Daoy (cell line): ENCODE measurements around the gene TMEM41A. TPM values are rescaled to one million over a fixed set of nuclear protein-coding genes. Genes with fewer than 3 reads are reported as not detected.

Experiments used
- total RNA-seq: library from RNA; depleted of rRNA; stranded (reverse); fragments of >200 nt; shearing (Covaris generic); gene quantifications from 2 replicates; pipeline ENCODE4 v1.2.3, GENCODE V29; 2014; rRNA removed

TMEM41A gene
- total RNA-seq, 1 experiment from 2014 or later: 15.4 TPM

Other genes starting within 250 kb of the TMEM41A start
- 7.4 and 8.6 TPM in 2 replicates for gene EHHADH, start 245.0 kb downstream of the TMEM41A start, total RNA-seq
- 7.6 and 13.1 TPM in 2 replicates for gene MAP3K13, start 135.9 kb downstream of the TMEM41A start, total RNA-seq
- 0.63 TPM in 1 of 2 replicates, not detected in the other for gene LIPH, start 53.6 kb upstream of the TMEM41A start, total RNA-seq
- gene SENP2, start 87.3 kb upstream of the TMEM41A start, total RNA-seq: 33.1 and 35.0 TPM in 2 replicates